CMK (cell line): Measurements from ENCODE around the gene PHRF1.

Source experiments
- DNase-seq: peaks from one replicate; pipeline ENCODE4 v3.0.0-alpha.2; 2010; ENCODE audit warnings: low read depth

Gene PHRF1

GRCh38 chr11:575996-576768, at the start of gene PHRF1:
Gene PHRF1 (plus strand): TSS chr11:576470. CDS start chr11:581513, 5,043 bp downstream.
- DNase-seq: peak; percentile 59

GRCh38 chr11:528166-528814, 48.0 kb upstream of the PHRF1 start:
- no peak for DNase-seq

- no peak for DNase-seq
Observed at GRCh38 chr11:528815-529727, 47.2 kb upstream of the PHRF1 start.

GRCh38 chr11:529728-530411, 46.4 kb upstream of the PHRF1 start:
- no peak for DNase-seq

GRCh38 chr11:530960-531831, 45.1 kb upstream of the PHRF1 start:
- no peak for DNase-seq

GRCh38 chr11:531919-532526, 44.2 kb upstream of the PHRF1 start:
- DNase-seq: no peak

GRCh38 chr11:532527-532985, 43.7 kb upstream of the PHRF1 start:
- DNase-seq: no peak

GRCh38 chr11:532986-533585, 43.2 kb upstream of the PHRF1 start:
- no peak for DNase-seq

- no peak for DNase-seq
Observed at GRCh38 chr11:533586-534395, 42.5 kb upstream of the PHRF1 start.

GRCh38 chr11:534396-535209, 41.7 kb upstream of the PHRF1 start:
- DNase-seq: no peak

GRCh38 chr11:535210-535518, 41.1 kb upstream of the PHRF1 start:
- no peak for DNase-seq

GRCh38 chr11:535519-536454, 40.5 kb upstream of the PHRF1 start, which contains the start of gene HRAS:
Gene HRAS (minus strand): TSS chr11:535576.
- DNase-seq: peak; percentile 69

GRCh38 chr11:536841-537621, 39.2 kb upstream of the PHRF1 start, which contains the start of gene LRRC56:
Gene LRRC56 (plus strand): TSS chr11:537527. CDS start chr11:540685, 3,158 bp downstream.
- no peak for DNase-seq

- no peak for DNase-seq
Observed at GRCh38 chr11:537622-538430, 38.4 kb upstream of the PHRF1 start.

- no peak for DNase-seq
Observed at GRCh38 chr11:538431-539051, 37.7 kb upstream of the PHRF1 start.
